Naive thymus-derived CD4-positive, alpha-beta T cell (primary cell): ENCODE data around the gene CD69. TPM values are rescaled to one million over a fixed set of nuclear protein-coding genes. Genes with fewer than 3 reads are reported as not detected.

Experiments used
- ATAC-seq: fragments of 150-1000 bp; cut with Tn5 transposase; 2 replicates; pipeline ENCODE4 v1.10.0; 2021; ENCODE audit warnings: mild to moderate bottlenecking, moderate library complexity
- CTCF ChIA-PET: fragments of 350-600 bp; sonication (Branson Sonifier 250); formaldehyde crosslinking; loops from one replicate; lab custom pipeline; 2021; ENCODE audit warnings: antibody characterized with exemption; lab: Charles Lee
- POLR2A ChIA-PET: fragments of 350-600 bp; sonication (Branson Sonifier 250); formaldehyde crosslinking; loops from one replicate; lab custom pipeline; 2021; ENCODE audit warnings: antibody characterized with exemption, inconsistent platforms; lab: Charles Lee
- DNase-seq, 9 donors: peaks; one replicate each; pipeline versions ENCODE4 v3.0.0 to v3.0.0-alpha.2; 2020 to 2022; ENCODE audit warnings: mixed read lengths in 1 of 9
- H3K27ac ChIP-seq: one replicate; pipeline ENCODE4 v1.7.0; 2013; ENCODE audit warnings: mild to moderate bottlenecking, low read depth, low read length, moderate library complexity
- H3K27me3 ChIP-seq, 2 donors: one replicate each; pipeline ENCODE4 v1.7.0; 2013; ENCODE audit warnings: low read length in 2 of 2, mild to moderate bottlenecking in 2 of 2, moderate library complexity in 2 of 2; ENCODE audit not compliant: control insufficient read depth in 2 of 2, insufficient read depth in 2 of 2
- H3K36me3 ChIP-seq, 3 experiments: 1 replicate in 2 of 3; 2 replicates in 1 of 3; pipeline ENCODE4 v1.7.0; 2013; ENCODE audit warnings: low read length in 3 of 3, mild to moderate bottlenecking in 3 of 3, moderate library complexity in 1 of 3; ENCODE audit not compliant: insufficient read depth in 3 of 3, control insufficient read depth in 2 of 3
- H3K4me1 ChIP-seq, 2 donors: one replicate each; pipeline ENCODE4 v1.7.0; 2013; ENCODE audit warnings: low read length in 2 of 2, mild to moderate bottlenecking in 2 of 2, moderate library complexity in 1 of 2; ENCODE audit not compliant: control insufficient read depth in 2 of 2, insufficient read depth in 2 of 2
- H3K4me3 ChIP-seq: 2 replicates; pipeline ENCODE4 v1.7.0; 2013; ENCODE audit warnings: mild to moderate bottlenecking, low read length
- H3K9me3 ChIP-seq, 3 experiments: 1 replicate in 2 of 3; 2 replicates in 1 of 3; pipeline ENCODE4 v1.7.0; 2013; ENCODE audit warnings: low read length in 3 of 3; ENCODE audit not compliant: control insufficient read depth in 2 of 3
- H3K27ac Mint-ChIP-seq, 9 donors: one replicate each; pipeline ENCODE4 v1.8.0; 2020 to 2022; ENCODE audit warnings: mixed read lengths in 9 of 9, mild to moderate bottlenecking in 8 of 9, moderate library complexity in 5 of 9, inconsistent platforms in 2 of 9
- H3K27me3 Mint-ChIP-seq, 5 donors: one replicate each; pipeline ENCODE4 v1.8.0; 2021 to 2022; ENCODE audit warnings: mixed read lengths in 5 of 5, mild to moderate bottlenecking in 1 of 5
- H3K36me3 Mint-ChIP-seq, 5 donors: one replicate each; pipeline ENCODE4 v1.8.0; 2020 to 2022; ENCODE audit warnings: mixed read lengths in 5 of 5, mild to moderate bottlenecking in 3 of 5, inconsistent platforms in 1 of 5
- H3K4me1 Mint-ChIP-seq, 7 donors: one replicate each; pipeline ENCODE4 v1.8.0; 2020 to 2022; ENCODE audit warnings: mixed read lengths in 7 of 7, mild to moderate bottlenecking in 3 of 7, inconsistent platforms in 1 of 7
- H3K4me3 Mint-ChIP-seq, 10 donors: one replicate each; pipeline ENCODE4 v1.8.0; 2020 to 2022; ENCODE audit warnings: mild to moderate bottlenecking in 10 of 10, mixed read lengths in 10 of 10, moderate library complexity in 6 of 10, inconsistent platforms in 2 of 10
- H3K9me3 Mint-ChIP-seq, 11 donors: one replicate each; pipeline ENCODE4 v1.8.0; 2020 to 2022; ENCODE audit warnings: mixed read lengths in 11 of 11, mild to moderate bottlenecking in 4 of 11, inconsistent platforms in 1 of 11, moderate library complexity in 1 of 11
- intact Hi-C, 2 donors: fragments of 100-400 bp; cut with micrococcal nuclease; formaldehyde crosslinking; loops; one replicate each; pipeline ENCODE4 v1.15.1; 2023
- polyA plus RNA-seq, 2 donors: library from polyadenylated mRNA; unstranded; fragments of 300-500 nt; fragmentation: Illumina TruSeq; gene quantifications; one replicate each; pipeline ENCODE4 v1.2.3, GENCODE V29; 2021
- total RNA-seq, 6 experiments: library from RNA in 5 of 6; stranded (reverse) in 5 of 6; gene quantifications; 1 replicate in 5 of 6; 2 replicates in 1 of 6; pipeline ENCODE4 v1.2.3 and lab custom pipeline; 2021 to 2026

Gene CD69
- total and polyA plus RNA-seq, 7 experiments from 2014 or later = 25.8 to 588 (median 125) TPM

DNA sequence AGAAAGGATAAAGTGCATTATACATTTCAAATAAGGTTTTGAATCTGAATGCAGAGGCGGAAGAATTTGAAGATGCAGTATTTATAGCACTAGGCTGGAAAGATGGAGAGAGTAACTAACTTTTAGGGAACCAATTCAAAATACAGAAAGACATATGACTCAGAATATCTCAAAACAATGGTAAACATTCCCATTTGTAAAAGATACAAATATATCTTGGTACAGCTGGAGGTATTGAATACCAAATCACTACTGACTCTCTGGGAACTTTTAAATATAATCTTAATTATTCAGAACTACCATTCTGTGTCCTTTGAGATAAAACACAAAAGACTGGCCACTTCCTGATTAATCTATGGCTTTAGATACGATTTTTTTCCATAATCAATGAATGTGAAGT lies 5.1 kb downstream of the CD69 start:
- intact Hi-C loops = loop anchor here in 1 of 2 donors (10.0 kb wide), 1 partner anchor 1511 kb away; no protein-coding TSS in a partner anchor
- no peak for ATAC-seq
- Histone ChIP-seq H3K9me3 (no peaks in the 10 kb centered on the region), H3K4me1 (peaks cover 39 to 41% of the 10 kb centered on the region in 2 donors), H3K4me3 (no peak overlapping the region), H3K27me3 (no peaks in the 10 kb centered on the region), H3K27ac (peak overlapping the region; percentile 64), H3K36me3 (peaks cover 6 to 42% (median 37%) of the 10 kb centered on the region in 3 experiments)
- ChIA-PET CTCF (interaction anchor here (0.8 to 19.4 kb wide), 5 partner anchors 15 to 1783 kb away, joined by 3 to 616 read pairs (median 3); no protein-coding TSS in a partner anchor), POLR2A (interaction anchor here (0.7 to 19.3 kb wide), 9 partner anchors 11 to 116 kb away, joined by 3 to 433 read pairs (median 60); partner anchors contain the start of genes CLEC2B and CLEC2D)
- Mint-ChIP-seq H3K9me3 (peaks cover 0 to 3% (median 0%) of the 10 kb centered on the region in 11 donors), H3K4me3 (peak overlapping the region; percentile 31 to 97 (median 68)), H3K36me3 (peaks cover 8 to 64% (median 40%) of the 10 kb centered on the region in 5 donors), H3K27ac (peak overlapping the region; percentile 49 to 100 (median 83)), H3K27me3 (no peaks in the 10 kb centered on the region), H3K4me1 (peaks cover 32 to 69% (median 62%) of the 10 kb centered on the region in 7 donors)
- no peak for DNase-seq

DNA sequence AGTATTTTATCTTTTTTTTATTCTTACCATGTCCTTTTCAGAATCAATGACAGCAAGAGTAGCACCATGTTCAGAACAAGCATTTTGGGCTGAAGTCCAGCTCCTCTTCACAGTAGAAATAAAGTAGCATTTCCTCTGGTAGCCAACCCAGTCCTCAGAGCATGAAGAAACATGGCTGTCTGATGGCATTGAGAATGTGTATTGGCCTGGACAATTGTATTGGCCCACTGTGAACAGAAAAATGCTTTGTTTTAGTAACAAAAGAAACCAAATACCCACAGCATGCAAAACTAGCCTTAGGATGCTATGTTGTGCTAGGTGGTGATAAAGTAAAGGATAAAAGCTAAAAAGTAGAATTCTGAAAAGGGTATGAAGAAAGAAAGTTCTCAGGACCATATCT lies 5.7 kb downstream of the CD69 start:
- intact Hi-C loops = loop anchor here in 1 of 2 donors (10.0 kb wide), 1 partner anchor 1510 kb away; no protein-coding TSS in a partner anchor
- ATAC-seq (no peak), DNase-seq (no peak)
- Histone ChIP-seq H3K4me1 (peaks cover 39 to 41% of the 10 kb centered on the region in 2 donors), H3K27ac (peak overlapping the region; percentile 64), H3K27me3 (no peaks in the 10 kb centered on the region), H3K9me3 (no peaks in the 10 kb centered on the region), H3K36me3 (peaks cover 6 to 42% (median 37%) of the 10 kb centered on the region in 3 experiments), H3K4me3 (no peak overlapping the region)
- peaks cover 32 to 73% (median 66%) of the 10 kb centered on the region in 7 donors for H3K4me1 Mint-ChIP-seq
- peaks cover 0 to 3% (median 0%) of the 10 kb centered on the region in 11 donors for H3K9me3 Mint-ChIP-seq
- peak overlapping the region in 9 of 10 donors; percentile 31 to 97 (median 64) for H3K4me3 Mint-ChIP-seq
- H3K36me3 Mint-ChIP-seq = peaks cover 8 to 62% (median 40%) of the 10 kb centered on the region in 5 donors
- no peaks in the 10 kb centered on the region for H3K27me3 Mint-ChIP-seq
- peak overlapping the region; percentile 49 to 100 (median 83) for H3K27ac Mint-ChIP-seq
- ChIA-PET CTCF (interaction anchor here (0.5 to 19.4 kb wide), 6 partner anchors 12 to 1782 kb away, joined by 3 to 616 read pairs (median 3); no protein-coding TSS in a partner anchor), POLR2A (interaction anchor here (1.0 to 19.3 kb wide), 9 partner anchors 10 to 117 kb away, joined by 3 to 433 read pairs (median 60); partner anchors contain the start of genes CLEC2B and CLEC2D)

DNA sequence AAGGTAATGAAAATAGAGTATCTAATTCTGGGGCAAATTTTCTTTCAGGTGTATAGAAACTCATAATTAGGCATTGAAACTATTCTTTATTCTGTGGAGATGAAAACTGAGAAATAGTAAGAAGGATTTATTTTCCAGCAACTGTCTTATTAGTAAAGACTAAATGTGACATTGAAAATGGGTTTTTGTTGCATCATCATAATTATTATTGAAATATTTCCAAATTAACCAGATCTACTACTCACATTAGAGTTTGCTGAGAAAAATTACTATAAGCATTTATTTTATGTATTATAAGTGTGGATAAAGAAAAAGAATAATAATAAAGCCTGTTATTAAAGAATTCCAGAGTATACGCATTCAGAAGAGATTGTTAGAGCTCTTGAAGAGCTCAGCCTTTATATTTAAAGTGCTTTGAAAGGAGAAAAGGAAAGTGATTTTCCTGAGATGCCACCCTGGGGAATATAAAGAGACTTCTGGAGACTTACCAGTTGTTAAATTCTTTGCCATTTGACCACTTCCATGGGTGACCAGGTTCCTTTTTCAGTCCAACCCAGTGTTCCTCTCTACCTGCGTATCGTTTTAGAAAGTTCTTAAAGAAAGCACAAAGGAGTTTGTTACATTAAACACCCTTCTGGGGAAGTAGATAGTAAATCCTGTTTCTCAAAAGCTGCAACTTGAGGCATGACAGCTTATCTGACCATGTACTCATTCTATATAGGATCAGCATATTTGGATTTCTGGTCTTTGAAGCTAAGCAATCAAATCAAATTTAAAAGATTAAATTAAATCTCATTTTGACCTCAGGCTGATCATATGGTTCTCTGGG lies 6.4 kb downstream of the CD69 start:
- no peaks in the 10 kb centered on the region for H3K27me3 Mint-ChIP-seq
- intact Hi-C loops = loop anchor here (5.0 to 10.0 kb wide), 2 partner anchors 188 to 1510 kb away; no protein-coding TSS in a partner anchor
- ATAC-seq (no peak), DNase-seq (no peak)
- Histone ChIP-seq H3K4me1 (peaks cover 39 to 41% of the 10 kb centered on the region in 2 donors), H3K36me3 (peaks cover 6 to 42% (median 33%) of the 10 kb centered on the region in 3 experiments), H3K27me3 (no peaks in the 10 kb centered on the region), H3K9me3 (no peaks in the 10 kb centered on the region), H3K27ac (peak overlapping the region; percentile 64), H3K4me3 (no peak overlapping the region)
- H3K9me3 Mint-ChIP-seq = peaks cover 0 to 3% (median 0%) of the 10 kb centered on the region in 11 donors
- H3K4me1 Mint-ChIP-seq = peaks cover 32 to 73% (median 66%) of the 10 kb centered on the region in 7 donors
- peak overlapping the region; percentile 9 to 97 (median 46) for H3K4me3 Mint-ChIP-seq
- CTCF ChIA-PET = interaction anchor here (0.5 to 19.4 kb wide), 6 partner anchors 11 to 386 kb away, joined by 3 to 616 read pairs (median 4); no protein-coding TSS in a partner anchor
- POLR2A ChIA-PET = interaction anchor here (0.6 to 19.3 kb wide), 9 partner anchors 9 to 117 kb away, joined by 3 to 433 read pairs (median 6); partner anchors contain the start of gene CLEC2B
- H3K36me3 Mint-ChIP-seq = peaks cover 4 to 57% (median 38%) of the 10 kb centered on the region in 5 donors
- H3K27ac Mint-ChIP-seq = peak overlapping the region; percentile 55 to 99 (median 82)

DNA sequence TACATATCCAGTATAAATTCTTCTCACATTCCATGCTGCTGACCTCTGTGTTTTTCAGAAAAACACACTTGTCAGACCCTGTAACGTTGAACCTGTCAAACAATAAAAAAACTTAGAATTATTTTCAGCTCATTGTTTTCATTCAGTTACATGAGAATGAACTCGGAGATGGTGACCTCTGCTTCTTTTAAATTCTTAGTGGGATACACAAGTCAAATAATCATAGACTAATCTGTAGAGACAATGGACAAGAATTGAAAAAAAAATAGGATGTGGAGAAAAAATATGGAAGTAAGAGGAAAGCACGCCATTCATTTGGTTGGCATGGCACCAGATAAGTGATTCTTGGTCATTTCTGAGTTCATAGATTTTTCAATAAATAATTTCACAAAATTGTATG lies 7.2 kb downstream of the CD69 start:
- Mint-ChIP-seq H3K9me3 (peaks cover 0 to 3% (median 0%) of the 10 kb centered on the region in 11 donors), H3K36me3 (peaks cover 4 to 49% (median 38%) of the 10 kb centered on the region in 5 donors), H3K27me3 (no peaks in the 10 kb centered on the region), H3K27ac (peak overlapping the region; percentile 32 to 99 (median 73)), H3K4me3 (peak overlapping the region in 6 of 10 donors; percentile 8 to 97 (median 57)), H3K4me1 (peaks cover 33 to 78% (median 70%) of the 10 kb centered on the region in 7 donors)
- ChIA-PET POLR2A (interaction anchor here (0.7 to 19.3 kb wide), 5 partner anchors 9 to 118 kb away, joined by 6 to 433 read pairs (median 60); no protein-coding TSS in a partner anchor), CTCF (interaction anchor here (1.0 to 19.4 kb wide), 3 partner anchors 37 to 386 kb away, joined by 3 to 616 read pairs (median 24); no protein-coding TSS in a partner anchor)
- H3K27me3 ChIP-seq = no peaks in the 10 kb centered on the region
- H3K4me3 ChIP-seq = no peak overlapping the region
- H3K4me1 ChIP-seq = peaks cover 39 to 41% of the 10 kb centered on the region in 2 donors
- ATAC-seq (no peak), DNase-seq (no peak)
- H3K27ac ChIP-seq = peak overlapping the region; percentile 64
- H3K9me3 ChIP-seq = no peaks in the 10 kb centered on the region
- intact Hi-C loops = loop anchor here (5.0 to 10.0 kb wide), 2 partner anchors 189 to 1509 kb away; no protein-coding TSS in a partner anchor
- peaks cover 6 to 42% (median 33%) of the 10 kb centered on the region in 3 experiments for H3K36me3 ChIP-seq

DNA sequence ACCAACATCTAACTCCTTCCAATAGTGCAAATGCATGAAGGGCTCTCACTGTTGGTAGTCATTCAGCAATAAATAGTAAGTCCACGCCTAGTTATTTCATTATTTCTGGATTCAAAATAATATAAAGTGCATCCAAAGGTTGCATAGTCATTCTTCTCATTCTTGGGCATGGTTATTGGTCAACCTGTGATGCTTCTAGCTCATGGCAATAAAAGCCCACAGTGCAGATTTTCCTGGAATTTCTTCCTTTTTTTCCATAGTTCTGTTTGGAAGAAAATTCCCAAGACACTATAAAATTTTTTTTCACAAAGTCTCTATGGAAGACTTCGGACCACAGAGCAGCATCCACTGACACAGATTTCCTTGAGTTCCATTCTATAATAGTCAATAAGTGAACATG lies 7.6 kb downstream of the CD69 start:
- H3K27me3 Mint-ChIP-seq = no peaks in the 10 kb centered on the region
- no peaks in the 10 kb centered on the region for H3K27me3 ChIP-seq
- peak overlapping the region; percentile 64 for H3K27ac ChIP-seq
- peaks cover 39 to 41% of the 10 kb centered on the region in 2 donors for H3K4me1 ChIP-seq
- ChIA-PET POLR2A (interaction anchor here (0.7 to 19.3 kb wide), 8 partner anchors 5 to 118 kb away, joined by 3 to 433 read pairs (median 34); partner anchors contain the start of gene CD69), CTCF (interaction anchor here (4.7 to 19.4 kb wide), 3 partner anchors 7 to 46 kb away, joined by 24 to 616 read pairs (median 84); partner anchors contain the start of gene CD69)
- intact Hi-C loops = loop anchor here (5.0 to 10.0 kb wide), 2 partner anchors 189 to 1508 kb away; no protein-coding TSS in a partner anchor
- DNase-seq = no peak
- peak overlapping the region in 7 of 10 donors; percentile 10 to 97 (median 42) for H3K4me3 Mint-ChIP-seq
- H3K9me3 Mint-ChIP-seq = peaks cover 0 to 3% (median 0%) of the 10 kb centered on the region in 11 donors
- no peak for ATAC-seq
- H3K27ac Mint-ChIP-seq = peak overlapping the region; percentile 29 to 99 (median 73)
- H3K36me3 ChIP-seq = peaks cover 6 to 42% (median 33%) of the 10 kb centered on the region in 3 experiments
- peaks cover 4 to 45% (median 38%) of the 10 kb centered on the region in 5 donors for H3K36me3 Mint-ChIP-seq
- H3K9me3 ChIP-seq = no peaks in the 10 kb centered on the region
- H3K4me1 Mint-ChIP-seq = peaks cover 32 to 79% (median 70%) of the 10 kb centered on the region in 7 donors
- no peak overlapping the region for H3K4me3 ChIP-seq
